ENCODE data around the gene UNC93B1.

DNA sequence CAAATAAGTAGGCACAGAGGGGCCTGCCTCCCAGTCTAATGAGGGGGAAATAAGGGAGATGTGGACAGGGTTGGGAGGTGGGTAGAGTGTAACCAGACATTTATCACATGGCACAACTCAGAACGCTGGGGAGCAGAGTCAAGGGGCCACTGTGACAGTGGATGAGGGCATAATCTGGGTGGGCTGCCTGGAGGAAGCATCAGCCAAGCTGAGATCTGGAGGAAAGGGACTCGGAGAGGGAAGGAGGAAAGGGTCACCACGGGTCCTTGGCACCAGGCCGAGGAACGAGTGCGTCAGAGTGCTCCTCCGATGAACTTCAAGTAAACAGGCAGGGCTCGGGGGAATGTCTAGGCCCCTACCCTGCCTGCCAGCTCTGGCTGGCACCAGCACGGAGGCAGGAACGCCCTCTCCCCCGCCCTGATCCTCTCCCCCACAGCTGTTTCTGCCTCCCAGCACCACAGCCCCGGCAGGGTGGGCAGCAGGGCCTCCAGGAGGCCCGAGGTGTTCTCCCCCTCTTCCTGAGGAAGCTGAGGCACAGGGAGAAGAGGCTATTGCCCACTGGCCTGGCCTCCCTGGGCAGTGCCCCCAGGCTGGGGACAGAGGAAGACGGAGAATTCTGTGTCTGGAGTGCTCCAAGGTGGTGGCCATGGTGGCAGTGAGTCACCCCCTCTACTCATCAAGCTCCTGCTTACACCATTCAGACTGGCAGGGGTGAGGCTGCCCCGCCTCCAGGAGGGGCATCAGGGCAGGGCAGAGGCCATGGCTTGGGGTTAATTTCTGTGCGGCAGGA is 10.5 kb upstream of the UNC93B1 start:
- TF ChIP-seq SUZ12 (IDR thresholded peaks at IDR 0.05; ENCODE audit: low read length) (no peak), EP300 (IDR thresholded peaks at IDR 0.05; ENCODE audit: borderline replicate concordance in 1 of 2, low read depth in 2 of 2, low read length in 2 of 2) (no peak), CREB1 (IDR thresholded peaks at IDR 0.05) (no peak), POLR2A (IDR thresholded peaks at IDR 0.05; ENCODE audit: control extremely low read depth in 1 of 2, low read depth in 2 of 2, low read length in 2 of 2) (no peak), POLR2AphosphoS5 (IDR thresholded peaks at IDR 0.05; ENCODE audit: low read depth, low read length) (no peak), CHD1 (IDR thresholded peaks at IDR 0.05; ENCODE audit: low read depth, low read length) (no peak), TCF12 (IDR thresholded peaks at IDR 0.05; ENCODE audit: low read depth, low read length) (no peak), EZH2 (IDR thresholded peaks at IDR 0.05; ENCODE audit: low read depth, low read length, severe bottlenecking) (no peak), CHD2 (IDR thresholded peaks at IDR 0.05; ENCODE audit: low read length) (no peak), SP2 (IDR thresholded peaks at IDR 0.05; ENCODE audit: low read length) (no peak), MAFK (IDR thresholded peaks at IDR 0.05; ENCODE audit: low read depth, low read length) (no peak), ZNF274 (IDR thresholded peaks at IDR 0.05; ENCODE audit: borderline replicate concordance, extremely low read depth, low read length) (no peak), CEBPB (IDR thresholded peaks at IDR 0.05; ENCODE audit: low read depth, low read length) (no peak)
- TF ChIP-seq, protein P1, sequence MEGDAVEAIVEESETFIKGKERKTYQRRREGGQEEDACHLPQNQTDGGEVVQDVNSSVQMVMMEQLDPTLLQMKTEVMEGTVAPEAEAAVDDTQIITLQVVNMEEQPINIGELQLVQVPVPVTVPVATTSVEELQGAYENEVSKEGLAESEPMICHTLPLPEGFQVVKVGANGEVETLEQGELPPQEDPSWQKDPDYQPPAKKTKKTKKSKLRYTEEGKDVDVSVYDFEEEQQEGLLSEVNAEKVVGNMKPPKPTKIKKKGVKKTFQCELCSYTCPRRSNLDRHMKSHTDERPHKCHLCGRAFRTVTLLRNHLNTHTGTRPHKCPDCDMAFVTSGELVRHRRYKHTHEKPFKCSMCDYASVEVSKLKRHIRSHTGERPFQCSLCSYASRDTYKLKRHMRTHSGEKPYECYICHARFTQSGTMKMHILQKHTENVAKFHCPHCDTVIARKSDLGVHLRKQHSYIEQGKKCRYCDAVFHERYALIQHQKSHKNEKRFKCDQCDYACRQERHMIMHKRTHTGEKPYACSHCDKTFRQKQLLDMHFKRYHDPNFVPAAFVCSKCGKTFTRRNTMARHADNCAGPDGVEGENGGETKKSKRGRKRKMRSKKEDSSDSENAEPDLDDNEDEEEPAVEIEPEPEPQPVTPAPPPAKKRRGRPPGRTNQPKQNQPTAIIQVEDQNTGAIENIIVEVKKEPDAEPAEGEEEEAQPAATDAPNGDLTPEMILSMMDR (IDR thresholded peaks at IDR 0.05; ENCODE audit: control extremely low read depth in 1 of 3, insufficient read depth in 1 of 3, low read depth in 1 of 3, low read length in 3 of 3), result no peak

Data from H1 (cell line).